GM04504 (cell line): ENCODE results near the gene TRAIP.
"Not testable (repeated sequence)": the region's sequence is repeated elsewhere in the genome, so short reads cannot be mapped to it uniquely, and the experiment has no call there.

Experiments
- DNase-seq: peaks from one replicate; pipeline ENCODE4 v3.0.0-alpha.2; 2012; ENCODE audit warnings: low read depth

The TRAIP gene

DNA sequence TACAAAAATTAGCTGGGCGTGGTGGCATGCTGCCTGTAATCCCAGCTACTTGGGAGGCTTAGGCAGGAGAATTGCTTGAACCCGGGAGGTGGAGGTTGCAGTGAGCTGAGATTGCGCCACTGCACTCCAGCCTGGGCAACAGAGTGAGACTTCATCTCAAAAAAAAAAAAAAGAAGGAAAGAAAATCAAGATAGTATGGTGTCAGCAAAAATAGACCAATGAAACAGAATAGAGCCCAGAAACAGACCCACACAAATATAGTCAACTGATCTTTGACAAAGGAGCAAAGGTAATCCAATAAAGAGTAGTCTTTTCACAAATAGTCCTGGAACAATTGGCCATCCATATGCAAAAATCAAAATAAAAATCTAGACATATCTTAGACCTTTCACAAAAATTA is 33.2 kb downstream of the TRAIP start:
- DNase-seq = not testable (repeated sequence)

DNA sequence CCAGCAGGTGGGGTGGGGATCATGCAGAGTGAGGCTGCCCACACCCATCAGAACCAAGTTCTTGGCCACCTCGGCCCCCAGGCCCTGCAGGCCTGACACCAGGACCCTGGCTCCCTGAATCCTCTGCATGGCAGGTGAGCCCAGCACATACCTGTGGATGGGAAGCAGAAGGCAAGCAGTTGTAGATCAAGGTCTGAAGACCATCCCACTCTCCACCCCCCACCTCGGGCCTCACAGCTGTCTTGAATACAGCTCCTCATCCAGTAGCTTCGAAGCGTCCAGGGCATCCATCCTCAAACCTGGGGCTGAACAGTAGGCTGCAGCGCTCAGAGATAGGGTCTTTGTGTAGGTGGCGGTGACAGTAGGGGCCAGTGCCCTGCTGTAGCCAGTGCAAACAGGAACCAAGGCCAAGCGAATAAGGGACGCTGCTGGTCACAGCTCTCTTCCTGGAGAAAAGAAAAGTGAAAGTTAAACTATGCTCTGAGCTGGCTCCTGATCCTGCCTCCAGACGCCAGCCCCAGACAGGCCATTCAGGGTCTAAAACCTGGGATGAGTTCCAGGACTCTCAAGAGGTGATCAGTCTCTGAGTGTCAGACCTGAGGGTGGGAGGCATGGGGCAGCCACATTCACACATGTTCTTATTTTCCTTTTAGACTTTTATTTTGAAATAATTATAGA is 42.7 kb downstream of the TRAIP start, which contains the start of gene UBA7:
Gene UBA7, minus strand, starts transcription at position 457 of the 678 bp plus-strand sequence. Its CDS starts 166 bp downstream, at position 291.
- DNase-seq = peak; percentile 62

DNA sequence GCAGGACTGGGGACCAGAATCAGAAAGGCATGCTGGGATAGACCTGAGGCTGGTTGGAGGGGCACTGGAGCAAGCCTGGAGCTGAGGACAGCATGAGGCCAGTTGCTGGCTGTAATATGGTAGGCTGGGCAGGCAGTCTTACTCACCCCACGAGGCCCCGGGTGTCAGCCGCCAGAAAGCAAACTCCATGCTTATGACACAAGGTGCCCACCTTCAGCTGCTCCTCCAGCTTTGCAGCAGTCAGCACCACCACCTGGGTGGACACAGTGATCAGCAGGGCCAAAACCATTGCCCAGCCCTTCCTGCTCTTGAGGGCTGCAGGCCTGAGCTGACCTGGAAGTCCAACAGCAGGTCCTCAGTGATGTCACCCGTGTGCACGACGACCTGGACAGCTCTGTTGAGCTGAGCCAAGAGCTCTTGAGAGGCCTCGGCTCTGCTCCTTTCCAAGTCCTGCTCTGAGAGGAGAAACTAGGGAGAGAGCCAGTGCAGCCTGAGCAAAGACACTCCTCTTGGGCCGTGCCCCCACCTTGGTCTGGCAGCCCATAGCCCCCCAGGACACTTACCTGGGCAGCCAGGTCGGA is 43.4 kb downstream of the TRAIP start:
- DNase-seq = no peak

DNA sequence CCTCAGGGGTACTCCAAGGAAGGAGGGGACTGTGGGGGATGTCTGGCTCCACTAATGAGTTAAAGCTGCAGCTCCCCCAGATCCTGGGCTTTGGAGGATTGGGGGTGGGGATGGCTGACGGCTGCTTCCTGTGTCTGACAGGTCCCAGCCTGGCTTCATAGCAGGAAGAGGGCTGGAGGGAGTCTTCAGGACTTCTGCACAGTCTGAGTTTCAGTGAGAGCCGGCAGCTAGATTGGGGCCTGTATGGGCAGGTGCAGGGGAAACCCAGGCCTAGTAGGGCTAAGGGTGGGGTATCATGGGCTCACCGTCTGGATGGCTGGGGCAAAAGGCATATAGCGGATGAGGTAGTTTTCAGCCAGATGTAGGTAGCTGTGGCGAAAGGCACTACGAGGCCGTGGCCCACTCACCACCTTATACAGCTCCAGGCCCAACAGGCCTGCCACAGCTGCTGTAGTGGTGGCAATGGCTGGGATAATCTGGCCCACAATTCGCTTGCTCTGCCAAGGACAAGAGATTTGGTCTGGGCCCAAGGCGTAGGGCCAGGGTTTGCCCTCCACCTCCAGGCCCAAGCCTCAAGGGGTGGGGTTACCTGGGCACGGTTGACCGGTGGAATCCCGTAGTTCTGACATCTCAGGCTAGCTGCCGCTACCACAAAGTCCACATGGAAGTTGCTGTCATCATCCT is 48.8 kb downstream of the TRAIP start:
- no peak for DNase-seq

DNA sequence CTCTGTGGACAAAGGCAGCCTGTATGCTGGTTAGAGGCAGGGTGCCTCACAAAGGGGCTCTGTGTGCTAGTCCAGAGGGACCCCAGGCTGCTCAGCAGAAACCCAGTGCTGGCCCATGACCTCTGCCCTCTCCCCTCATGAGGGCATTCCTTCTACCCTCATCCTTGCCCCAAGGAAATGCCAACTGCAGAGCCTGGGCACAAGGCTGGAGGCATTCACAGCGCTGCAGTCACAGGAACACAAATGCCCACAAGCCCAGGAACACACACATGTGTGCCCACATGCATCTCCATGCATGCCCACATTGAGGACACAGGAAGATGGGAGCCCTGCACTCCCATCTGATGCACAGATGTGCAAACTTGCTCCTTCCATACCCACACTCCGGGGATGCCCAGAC is 49.5 kb downstream of the TRAIP start:
- DNase-seq = no peak

DNA sequence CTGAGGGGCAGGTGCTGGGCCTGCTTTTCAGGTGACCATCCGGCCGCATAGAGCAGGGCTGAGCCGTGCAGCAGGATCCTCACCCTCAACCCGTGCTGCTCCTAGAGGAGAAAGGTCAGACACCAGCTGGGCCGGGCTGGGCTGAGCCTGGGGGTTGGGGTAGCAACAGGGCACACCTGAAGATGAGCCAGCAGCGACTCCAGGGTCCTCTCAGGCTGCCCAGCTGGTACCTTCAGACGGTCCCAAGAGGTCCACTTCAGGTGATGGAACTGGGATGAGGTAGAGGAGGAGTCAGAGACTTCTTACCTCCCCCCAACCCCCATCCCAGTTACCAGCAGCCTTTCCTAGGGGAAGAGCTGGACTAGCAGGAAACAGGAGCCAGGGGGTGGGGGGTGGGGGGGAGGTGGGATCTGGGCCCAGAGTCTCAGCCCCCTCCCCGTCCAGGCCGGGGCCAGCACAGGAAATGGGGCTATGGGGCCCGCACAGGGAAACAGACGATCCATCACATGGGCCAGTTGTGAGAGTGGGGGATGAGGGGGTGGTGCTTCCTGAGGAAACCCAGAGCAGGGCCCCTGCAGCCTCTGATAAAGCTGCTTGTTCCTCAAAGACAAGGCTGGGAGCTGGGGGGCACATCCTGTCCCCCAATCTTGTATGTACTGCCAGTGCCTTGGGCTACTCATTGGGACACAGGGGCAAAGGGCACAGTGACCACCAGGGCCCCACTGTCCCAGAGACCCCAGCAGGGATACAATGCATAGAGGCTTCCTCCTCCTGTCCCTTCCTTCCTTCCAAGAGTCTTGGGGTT is 50.3 kb downstream of the TRAIP start:
- DNase-seq = no peak

DNA sequence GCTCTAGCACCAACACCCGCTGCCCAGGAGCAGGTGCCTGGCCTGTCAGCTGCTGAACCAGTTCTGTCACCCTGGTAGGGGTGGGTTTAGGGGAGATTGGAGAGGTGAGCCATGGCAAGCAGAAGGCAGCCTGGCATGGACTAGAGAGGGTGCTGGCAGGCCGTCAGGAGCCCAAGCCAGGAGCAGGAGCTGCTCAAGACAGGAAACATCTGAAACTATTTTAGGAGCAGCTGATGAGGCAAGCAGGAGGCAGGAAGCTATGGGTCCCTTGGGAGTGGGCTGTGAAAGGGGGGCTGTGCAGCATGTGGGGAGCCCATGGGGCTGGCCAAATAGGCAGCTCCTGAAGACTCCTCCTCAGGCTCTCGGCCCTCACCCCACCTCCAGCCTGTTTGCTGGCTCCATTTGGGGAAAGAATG is 51.0 kb downstream of the TRAIP start:
- peak; percentile 88 for DNase-seq

DNA sequence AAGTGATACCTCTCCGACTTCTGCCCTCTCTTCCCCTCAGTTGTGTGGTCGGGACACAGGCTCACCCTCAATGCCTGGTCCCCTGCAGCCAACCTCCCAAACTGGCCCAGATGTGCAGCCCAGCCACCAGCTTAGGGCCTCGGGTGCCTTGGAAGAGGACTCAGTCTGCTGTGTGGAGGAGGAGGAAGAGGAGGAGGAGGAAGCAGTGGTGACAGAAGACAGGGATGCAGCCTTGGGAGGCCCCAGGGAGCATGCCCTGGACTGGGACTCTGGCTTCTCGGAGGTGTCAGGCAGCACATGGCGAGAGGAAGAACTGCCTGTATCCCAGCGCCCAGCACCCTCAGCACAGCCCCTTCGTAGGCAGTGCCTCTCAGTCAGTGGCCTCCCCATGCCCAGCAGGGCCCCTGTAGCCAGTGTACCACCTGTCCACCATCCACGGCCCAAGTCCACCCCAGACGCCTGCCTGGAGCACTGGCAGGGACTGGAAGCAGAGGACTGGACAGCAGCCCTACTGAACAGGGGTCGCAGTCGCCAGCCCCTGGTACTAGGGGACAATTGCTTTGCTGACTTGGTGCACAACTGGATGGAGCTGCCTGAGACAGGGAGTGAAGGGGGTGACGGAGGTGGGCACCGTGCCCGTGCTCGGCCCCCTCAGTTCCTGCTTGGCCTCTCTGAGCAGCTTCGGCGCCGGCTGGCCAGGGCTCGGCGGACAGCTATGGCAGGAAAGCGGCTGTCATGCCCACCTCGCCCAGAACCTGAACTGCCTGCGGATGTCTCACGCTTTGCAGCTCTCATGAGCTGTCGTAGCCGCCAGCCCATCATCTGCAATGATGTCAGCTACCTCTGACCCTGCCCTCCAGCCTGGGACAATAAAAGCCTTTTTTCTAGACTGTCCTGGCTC is 52.0 kb downstream of the TRAIP start:
- DNase-seq = no peak

DNA sequence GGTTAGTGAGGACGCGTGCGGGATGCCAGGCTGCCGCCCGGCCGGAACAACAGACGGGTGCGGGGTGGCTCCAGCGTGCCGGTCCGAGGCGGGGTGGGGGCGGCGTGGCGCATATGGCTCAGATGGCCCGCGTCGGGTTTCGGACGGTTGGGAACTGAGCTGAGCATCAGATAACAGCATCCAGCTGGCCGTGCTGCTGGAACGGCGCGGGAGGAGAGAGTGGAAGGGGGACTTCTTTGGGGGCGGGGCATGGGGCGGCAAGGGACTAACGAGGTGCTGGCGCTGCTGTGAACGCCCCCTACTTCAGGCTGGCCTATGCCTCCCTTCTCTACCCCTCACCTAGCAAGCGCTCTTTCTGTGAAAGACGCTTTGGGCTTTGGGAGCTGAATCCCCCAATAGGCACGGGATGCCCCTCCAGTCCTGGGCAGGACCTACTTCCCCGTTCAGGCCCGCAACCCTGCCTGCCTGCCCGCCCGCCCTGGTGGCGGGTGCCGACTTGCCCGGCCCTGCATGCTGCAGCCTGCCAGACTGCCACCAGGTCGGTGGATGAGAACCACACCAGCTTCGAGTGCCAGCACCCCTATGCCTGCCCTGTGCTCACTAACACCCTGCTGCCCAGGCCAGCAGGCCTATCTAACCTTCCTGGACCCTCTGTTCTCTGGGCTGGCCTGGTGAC is 52.8 kb downstream of the TRAIP start:
- DNase-seq = no peak

DNA sequence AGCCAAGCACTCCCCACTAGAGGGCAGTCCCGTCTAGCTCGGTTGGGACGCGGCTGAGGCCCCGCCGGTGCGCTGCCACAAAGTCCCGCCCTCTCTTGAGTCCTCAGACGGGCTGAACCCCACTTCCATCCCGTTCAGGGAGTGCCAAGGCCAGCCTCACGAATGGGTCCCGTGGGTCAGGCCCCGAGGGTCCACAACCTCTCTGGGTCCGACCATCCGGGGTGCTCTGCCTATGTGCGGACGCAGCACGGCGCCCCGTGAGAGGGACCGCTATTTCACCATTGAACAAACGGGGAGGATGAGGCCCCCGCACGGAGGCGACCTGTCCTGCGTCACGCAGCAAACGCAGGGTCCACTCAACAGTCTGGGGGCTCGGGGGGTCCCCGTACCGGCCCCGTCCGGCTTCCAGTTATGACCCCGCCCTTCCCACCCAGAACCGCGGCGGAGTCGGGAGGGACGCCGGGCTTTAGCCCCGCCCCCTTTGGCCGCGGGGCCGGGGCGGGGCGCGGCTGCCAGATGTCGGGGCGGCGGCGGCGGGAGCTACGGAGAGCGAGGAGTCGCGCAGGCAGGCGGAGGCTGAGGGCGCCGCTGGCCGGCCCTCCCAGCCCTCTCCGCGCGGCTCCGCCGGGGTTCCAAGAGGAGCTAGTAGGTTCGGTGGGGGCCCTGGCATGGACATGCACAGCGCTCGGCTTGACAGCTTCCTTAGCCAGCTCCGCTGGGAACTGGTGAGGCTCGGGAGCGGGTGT is 53.5 kb downstream of the TRAIP start, which contains the start of gene INKA1:
Gene INKA1, plus strand, starts transcription at position 543 of the 746 bp plus-strand sequence. Its CDS starts 132 bp downstream, at position 675.
- peak; percentile 58 for DNase-seq

DNA sequence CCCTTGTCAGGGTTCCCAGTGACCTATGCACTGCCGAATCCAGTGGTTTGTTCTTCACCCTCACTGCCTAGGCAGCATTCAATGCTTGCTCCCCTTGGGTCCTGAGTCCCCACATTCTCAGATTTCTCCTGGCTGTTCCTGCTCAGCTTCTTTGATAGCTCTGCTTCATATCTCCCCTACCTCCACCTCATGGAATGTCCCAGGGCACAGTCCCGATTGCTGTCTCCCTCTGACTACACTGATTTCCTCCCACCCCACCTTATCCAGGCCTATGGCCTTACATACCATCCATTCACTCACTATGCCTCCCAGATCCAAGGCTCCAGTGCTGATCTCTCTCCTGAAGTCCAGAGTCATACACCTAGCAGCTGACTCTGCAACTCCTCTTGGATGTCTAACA is 55.2 kb downstream of the TRAIP start:
- DNase-seq = no peak

DNA sequence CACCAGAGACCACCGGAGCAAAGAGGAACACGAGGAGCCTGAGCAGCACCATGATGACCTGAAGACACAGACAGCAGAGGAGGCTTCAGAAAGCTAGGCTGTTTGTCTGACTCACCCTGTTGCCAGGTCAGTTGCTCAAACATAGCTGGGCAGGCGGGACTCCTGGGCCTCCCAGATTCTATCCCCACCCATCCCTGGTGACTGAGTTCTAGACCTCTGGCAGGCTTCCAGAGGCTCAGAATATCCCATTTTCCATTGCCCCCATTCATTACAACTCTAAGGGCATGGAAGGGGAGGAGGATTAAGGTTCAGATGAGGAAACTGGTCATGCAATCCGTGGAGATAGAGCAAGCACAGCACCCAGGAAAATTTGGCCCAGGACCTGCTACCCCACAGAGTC is 56.6 kb downstream of the TRAIP start, which contains the start of gene CDHR4:
Gene CDHR4, minus strand, starts transcription at position 113 of the 400 bp plus-strand sequence. Its CDS starts 61 bp downstream, at position 52.
- DNase-seq = peak; percentile 78

DNA sequence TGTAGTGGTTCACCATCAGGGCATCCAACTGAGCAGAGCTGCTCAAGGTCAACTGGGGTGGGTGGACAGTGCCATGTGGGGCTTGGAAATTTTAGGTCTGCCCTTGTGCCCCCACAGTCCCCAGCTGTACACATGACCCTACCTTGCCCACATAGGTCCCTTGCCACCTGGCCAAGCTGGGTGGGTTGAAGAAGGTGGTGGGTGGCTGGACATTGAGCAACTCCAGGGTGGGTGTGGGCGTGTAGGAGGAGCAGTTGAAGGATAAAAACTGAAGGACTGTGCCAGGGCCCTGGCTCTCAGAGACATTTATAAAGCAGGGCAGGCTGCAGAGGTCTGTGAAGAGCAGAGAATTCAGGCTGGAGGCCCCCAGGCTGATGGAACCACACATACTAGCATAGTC is 57.3 kb downstream of the TRAIP start:
- DNase-seq = no peak

DNA sequence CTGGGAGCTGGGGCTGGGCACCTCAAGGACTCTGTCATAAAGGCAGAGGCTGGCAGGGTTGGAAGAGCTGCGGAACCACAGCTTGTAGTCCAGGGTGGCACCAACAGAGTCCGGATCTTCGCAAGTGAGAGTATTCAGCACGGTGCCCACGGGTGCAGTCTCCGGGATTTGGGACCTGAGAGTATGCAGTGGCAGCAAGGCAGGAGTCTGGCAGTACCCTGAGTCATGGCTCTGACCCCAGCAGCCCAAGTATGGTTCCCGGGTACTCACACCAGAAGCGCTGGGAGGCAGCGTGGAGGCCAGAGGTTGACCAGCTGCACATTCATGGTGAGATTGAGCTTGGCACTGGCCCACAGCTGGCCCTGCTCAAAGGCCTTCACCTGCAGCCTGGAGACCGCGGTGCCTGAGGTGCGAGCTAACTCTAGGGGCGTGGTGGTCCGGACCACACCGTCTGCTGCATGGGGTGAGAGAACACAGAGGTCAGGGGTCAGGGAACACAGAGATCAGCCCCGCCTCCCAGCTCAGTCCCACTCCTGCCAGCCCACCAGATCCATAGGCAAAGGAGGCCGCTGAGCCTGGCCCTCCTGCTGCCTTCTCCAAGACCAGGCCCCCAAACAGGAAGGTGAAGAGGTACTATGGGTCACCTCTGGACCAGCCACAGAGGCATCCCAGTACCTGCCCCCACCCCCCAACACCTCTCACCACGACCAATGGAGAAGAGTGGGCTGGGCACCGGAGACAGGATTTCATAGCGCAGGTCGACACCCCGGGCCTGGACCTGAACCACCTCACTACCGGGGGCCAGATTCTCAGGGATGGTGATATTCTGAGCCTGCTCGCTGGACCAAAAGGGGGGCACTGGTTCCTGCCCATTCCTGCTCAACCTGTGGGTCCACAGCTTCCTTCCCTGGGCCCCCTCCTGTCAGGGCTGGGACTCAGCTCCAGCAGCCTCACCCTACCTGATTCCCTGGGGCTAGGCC is 61.1 kb downstream of the TRAIP start:
- DNase-seq = no peak

DNA sequence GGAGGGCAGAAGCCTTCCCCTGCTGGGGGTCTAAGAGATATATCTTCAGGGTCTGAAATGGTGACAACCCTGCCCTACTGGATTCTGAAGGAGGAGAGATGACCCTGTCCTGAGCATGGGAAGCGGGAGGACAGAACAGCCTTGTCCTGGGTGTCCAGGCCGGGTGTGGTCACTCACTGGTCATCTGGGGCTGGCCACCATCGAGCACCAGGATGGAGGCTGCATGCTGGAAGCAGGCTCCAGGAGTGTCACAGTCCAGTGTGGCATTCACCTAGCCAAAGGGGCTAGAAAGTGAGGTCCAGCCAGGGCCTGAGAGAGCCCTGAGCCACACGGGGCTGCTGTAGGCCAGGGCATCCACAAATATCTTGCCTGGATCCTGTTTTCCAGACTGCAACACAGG is 61.9 kb downstream of the TRAIP start:
- no peak for DNase-seq

DNA sequence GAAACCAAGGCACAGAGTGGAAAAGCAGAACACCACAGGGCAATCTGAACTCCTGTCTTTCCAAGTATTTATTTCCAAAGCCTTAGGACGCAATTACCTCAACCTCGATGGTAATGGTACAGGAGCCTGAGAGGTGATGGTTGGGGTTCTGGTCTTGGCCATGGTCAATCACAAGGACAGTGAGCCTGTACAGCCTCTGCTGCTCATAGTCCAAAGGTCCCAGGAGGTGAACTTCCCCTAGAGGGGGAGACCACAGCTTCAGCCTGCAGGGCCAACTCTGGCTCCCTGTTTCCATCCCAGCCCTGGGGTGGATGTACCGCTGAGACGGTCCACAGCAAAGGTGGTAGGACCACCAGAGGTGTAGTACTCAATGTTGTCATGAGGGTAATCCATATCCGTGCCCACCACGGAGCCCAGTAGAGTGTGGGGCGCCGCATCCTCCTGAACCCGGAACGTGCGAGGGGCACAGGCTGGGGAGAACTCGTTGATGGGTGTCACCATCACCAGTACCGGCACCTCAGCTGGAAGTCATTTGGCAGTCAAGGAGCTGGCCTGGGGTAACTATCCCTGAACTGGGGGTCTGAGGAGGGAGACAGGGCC is 62.8 kb downstream of the TRAIP start:
- DNase-seq = no peak

DNA sequence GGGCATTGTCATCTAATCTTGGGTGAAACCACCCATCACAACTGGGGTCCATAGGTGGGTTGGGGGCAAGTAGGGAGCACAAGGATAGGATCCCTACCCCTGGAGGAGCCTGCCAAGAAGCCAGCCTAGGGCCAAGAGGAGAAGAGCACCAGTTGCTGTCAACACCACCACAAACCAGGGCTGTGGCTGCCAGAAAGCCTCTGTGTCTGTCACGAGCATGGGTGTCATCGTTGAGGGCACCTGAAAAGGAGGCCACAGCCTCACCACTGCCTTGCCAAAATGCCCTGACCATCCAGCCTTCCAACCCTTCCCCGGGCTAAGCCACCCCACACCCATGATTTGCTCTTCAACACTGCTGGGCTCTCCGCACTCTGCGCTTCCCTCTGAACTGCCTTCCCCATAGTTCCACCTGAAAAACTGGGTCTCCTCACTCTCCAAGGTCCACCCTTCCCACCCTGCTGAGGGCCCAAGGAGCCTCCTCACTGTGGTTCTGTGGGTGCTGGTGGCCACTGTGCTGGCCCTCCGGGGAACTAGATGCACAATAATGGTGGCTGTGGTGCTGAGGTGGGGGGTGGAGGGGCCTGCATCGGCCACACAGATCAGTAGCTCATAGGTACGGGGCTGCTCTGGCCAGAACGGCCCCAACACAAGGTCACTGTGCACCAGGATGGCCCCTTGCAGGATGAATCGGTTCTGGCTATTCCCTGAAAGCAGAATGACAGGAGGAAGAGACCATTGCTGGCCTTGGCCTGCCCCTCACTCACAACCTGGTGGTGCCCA is 63.8 kb downstream of the TRAIP start:
- DNase-seq = no peak
